GM12878 (cell line): ENCODE results near the gene L3HYPDH. TPM values are rescaled to one million over a fixed set of nuclear protein-coding genes. Genes with fewer than 3 reads are reported as not detected.

ENCODE experiments used
- ATAC-seq: fragments of 200-7000 bp; cut with Tn5 transposase; 3 replicates; pipeline ENCODE4 v1.9.1; 2020; ENCODE audit warnings: mild to moderate bottlenecking, moderate library complexity
- BruUV-seq: library from RNA; stranded (reverse); fragments of 400-500 nt; replicated peaks from 2 replicates; lab custom pipeline; 2021; lab: Mats Ljungman, UMichigan
- CTCF ChIA-PET: fragments of 300-600 bp; sonication (Branson Sonifier 250); formaldehyde crosslinking; extraction: SDS; loops from one replicate; lab custom pipeline; 2021; ENCODE audit warnings: inconsistent platforms; lab: Yijun Ruan, JAX
- POLR2A ChIA-PET: fragments of 350-600 bp; formaldehyde crosslinking; extraction: SDS; loops from one replicate; lab custom pipeline; 2021; ENCODE audit warnings: inconsistent platforms; lab: Charles Lee
- RAD21 ChIA-PET: fragments of 300-600 bp; sonication (Branson Sonifier 250); formaldehyde crosslinking; loops from one replicate; lab custom pipeline; 2023; ENCODE audit warnings: antibody characterized with exemption; ENCODE audit not compliant: unreplicated experiment; lab: Charles Lee
- SMC1A ChIA-PET: fragments of 300-600 bp; sonication (Branson Sonifier 250); formaldehyde crosslinking; loops from one replicate; lab custom pipeline; 2023; ENCODE audit not compliant: unreplicated experiment, uncharacterized antibody; lab: Charles Lee
- DNase-seq: peaks from one replicate; pipeline ENCODE4 v3.0.0-alpha.2; 2011; ENCODE audit warnings: low read depth, low spot score
- FAIRE-seq: peaks from 3 replicates; lab custom pipeline; 2011; peaks lifted over from hg19 to GRCh38; lab: Jason Lieb, UNC
- H2AFZ ChIP-seq: 2 replicates; pipeline ENCODE4 v1.6.0; 2011; ENCODE audit warnings: low read depth, low read length, control low read depth; ENCODE audit not compliant: control insufficient read depth
- H3K27ac ChIP-seq: 2 replicates; pipeline ENCODE4 v1.5.1; 2011; ENCODE audit warnings: control low read depth; ENCODE audit not compliant: control insufficient read depth, insufficient read depth
- H3K27me3 ChIP-seq, 2 experiments: replicated peaks in 1 of 2; 2 replicates each; pipeline versions ENCODE4 v1.6.0 to v1.6.1; 2011; ENCODE audit warnings: low read length in 1 of 2; ENCODE audit not compliant: control insufficient read depth in 2 of 2, insufficient read depth in 2 of 2
- H3K36me3 ChIP-seq, 2 experiments: 2 replicates each; pipeline ENCODE4 v1.5.1; 2011; ENCODE audit warnings: low read length in 1 of 2; ENCODE audit not compliant: control insufficient read depth in 2 of 2, insufficient read depth in 2 of 2
- H3K4me1 ChIP-seq: 2 replicates; pipeline ENCODE4 v1.6.1; 2011; ENCODE audit warnings: mild to moderate bottlenecking, low read length, moderate library complexity, mixed read lengths; ENCODE audit not compliant: control insufficient read depth, insufficient read depth
- H3K4me2 ChIP-seq: 2 replicates; pipeline ENCODE4 v1.6.0; 2011; ENCODE audit warnings: control low read depth; ENCODE audit not compliant: control insufficient read depth, insufficient read depth
- H3K4me3 ChIP-seq: fragments of 200-600 bp; sonication (generic); 2 replicates; pipeline ENCODE4 v1.5.1; 2016
- H3K79me2 ChIP-seq: 2 replicates; pipeline ENCODE4 v1.6.0; 2011; ENCODE audit warnings: low read length; ENCODE audit not compliant: control insufficient read depth, insufficient read depth
- H3K9ac ChIP-seq: 2 replicates; pipeline ENCODE4 v1.8.0; 2011; ENCODE audit warnings: low read length, control low read depth, mixed read lengths; ENCODE audit not compliant: control insufficient read depth, insufficient read depth
- H3K9me3 ChIP-seq: replicated peaks from 3 replicates; pipeline ENCODE4 v1.5.1; 2011; ENCODE audit warnings: mild to moderate bottlenecking, low read length; ENCODE audit not compliant: control insufficient read depth, insufficient read depth
- H4K20me1 ChIP-seq: 2 replicates; pipeline ENCODE4 v1.6.0; 2011; ENCODE audit not compliant: control insufficient read depth, insufficient read depth
- CBX5 ChIP-seq: sonication (generic); IDR thresholded peaks from 2 replicates; pipeline ENCODE4 v1.6.1; 2016; ENCODE audit warnings: low read depth, moderate library complexity, mild to moderate bottlenecking, inconsistent platforms
- DPF2 ChIP-seq: fragments of 450-650 bp; IDR thresholded peaks from 2 replicates; pipeline ENCODE4 v1.6.1; 2017; ENCODE audit warnings: mild to moderate bottlenecking
- GATAD2B ChIP-seq: fragments of 450-650 bp; conservative IDR thresholded peaks from 2 replicates; pipeline ENCODE4 v1.6.1; 2017; ENCODE audit warnings: low read depth, mild to moderate bottlenecking, moderate library complexity
- HCFC1 ChIP-seq: fragments of 150-350 bp; IDR thresholded peaks from 2 replicates; pipeline ENCODE4 v1.6.1; 2014; ENCODE audit warnings: low read length
- KDM1A ChIP-seq: fragments of 200-600 bp; sonication (generic); IDR thresholded peaks from 2 replicates; pipeline ENCODE4 v1.6.1; 2016; ENCODE audit warnings: borderline replicate concordance
- KLF5 ChIP-seq: fragments of 450-650 bp; IDR thresholded peaks from 2 replicates; pipeline ENCODE4 v1.6.1; 2014; ENCODE audit warnings: mild to moderate bottlenecking; ENCODE audit not compliant: partially characterized antibody
- RUNX3 ChIP-seq: IDR thresholded peaks from 2 replicates; pipeline ENCODE4 v1.6.1; 2012; ENCODE audit warnings: low read length, inconsistent platforms
- SIN3A ChIP-seq: IDR thresholded peaks from 2 replicates; pipeline ENCODE4 v1.6.1; 2012; ENCODE audit warnings: low read depth, low read length, improper control_type of control experiment
- TBL1XR1 ChIP-seq: IDR thresholded peaks from 2 replicates; pipeline ENCODE4 v1.6.1; 2012; ENCODE audit warnings: low read depth, low read length, improper control_type of control experiment
- WGBS: methylation state at CpG from one replicate; pipeline ENCODE4 v1.1.6; 2016; ENCODE audit warnings: low lambda C conversion rate; ENCODE audit not compliant: insufficient replicate concordance, insufficient coverage; ENCODE audit errors: missing lambda C conversion rate; 5-methylcytosine and 5-hydroxymethylcytosine counted together
- in situ Hi-C: fragments of 300-500 bp; cut with MboI; formaldehyde crosslinking; loops from 9 replicates; pipeline ENCODE4 v1.14.3; 2018; ENCODE audit warnings: mixed read lengths
- intact Hi-C: fragments of 100-400 bp; cut with micrococcal nuclease; formaldehyde crosslinking; loops from one replicate; pipeline ENCODE4 v1.14.2; 2022; ENCODE audit not compliant: unreplicated experiment
- polyA plus RNA-seq, 11 experiments: library from polyadenylated mRNA; depleted of rRNA in 4 of 11; unstranded in 6 of 11; stranded (reverse) in 5 of 11; fragments of >200 nt; fragmentation: Nextera tagmentation in 4 of 11; fragmentation: Illumina TruSeq in 1 of 11; extraction: Ambion mirVana in 4 of 11; extraction: Trizol in 1 of 11; gene quantifications; 1 replicate in 1 of 11; 2 replicates in 10 of 11; pipeline versions ENCODE4 v1.2.1 to v1.2.3, GENCODE V29; 2011 to 2016; ENCODE audit warnings: inconsistent platforms in 2 of 11, missing spikeins in 2 of 11, low read depth in 1 of 11
- total RNA-seq, 4 experiments: library from RNA; depleted of rRNA in 3 of 4; stranded (reverse); fragments of >200 nt in 3 of 4; fragmentation: Illumina TruSeq in 1 of 4; extraction: Trizol in 1 of 4; gene quantifications; 2 replicates each; pipeline versions ENCODE4 v1.2.1 to v1.2.3, GENCODE V29; 2013 to 2021
- TF ChIP-seq, protein P1 (sequence below): fragments of 450-650 bp; IDR thresholded peaks from 2 replicates; pipeline ENCODE4 v1.6.1; 2016; ENCODE audit warnings: mild to moderate bottlenecking, moderate library complexity, borderline replicate concordance

L3HYPDH gene
- total and polyA plus RNA-seq, 10 of the 15 experiments (the other 5 are each of a cell fraction or from before 2014, with no cell fraction given), result 11.5 to 27.8 (median 15.8) TPM

DNA sequence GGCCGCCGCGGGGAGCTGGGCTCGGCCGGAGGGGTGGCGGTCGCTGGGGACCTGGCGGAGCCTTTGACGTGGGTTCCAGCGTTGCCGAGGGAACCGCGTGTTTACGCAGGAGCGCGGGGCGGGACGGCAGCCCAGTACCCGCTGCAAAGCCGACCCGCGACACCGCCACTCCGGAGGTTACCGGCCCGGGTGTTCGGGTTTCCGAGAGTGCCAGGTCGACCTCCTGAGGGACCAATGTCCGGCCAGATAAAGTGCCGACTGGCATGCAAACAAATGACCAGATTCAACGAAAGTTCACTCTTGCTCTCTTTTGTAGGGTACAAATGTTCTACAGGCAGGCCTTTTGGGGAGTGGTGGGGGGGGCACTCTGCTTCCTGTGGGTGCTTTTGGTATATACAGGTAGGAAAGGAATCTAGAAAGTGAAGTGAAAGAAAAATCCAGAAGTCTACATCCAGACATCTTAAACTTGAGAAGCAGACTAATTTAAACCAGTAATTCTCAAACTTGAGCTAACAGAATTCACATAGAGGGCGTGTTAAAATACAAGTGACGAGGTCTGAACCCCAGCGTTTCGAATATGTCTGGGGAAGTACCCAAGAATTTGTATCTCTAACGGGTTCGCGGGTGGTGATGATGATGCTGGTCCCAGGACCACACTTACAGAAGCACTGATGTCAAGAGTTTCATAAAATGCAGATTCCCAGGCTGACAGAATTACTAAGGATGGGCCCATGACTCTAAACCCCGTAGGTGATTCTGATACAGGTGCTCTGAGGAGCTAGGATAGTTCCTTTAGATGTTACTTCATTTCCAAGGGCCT lies 18.7 kb downstream of the L3HYPDH start, which contains the start of gene GPR135:
Gene GPR135 (minus strand): TSS at position 65 of the 820 bp plus-strand sequence. CDS start 154 bp downstream, outside the sequence.
- SMC1A ChIA-PET, result interaction anchor here (1.4 kb wide), 1 partner anchor 15 kb away, joined by 3 read pairs; no protein-coding TSS in a partner anchor
- intact Hi-C loops, result no loop called here
- H3K27ac ChIP-seq, result no peak within 1 kb of the TSS
- in situ Hi-C loops, result no loop called here
- peak within 1 kb of the TSS; percentile 97 for H3K4me2 ChIP-seq
- no peak for DNase-seq
- POLR2A ChIA-PET, result interaction anchor here (1.9 kb wide), 1 partner anchor 18 kb away, joined by 6 read pairs; the partner anchor contains the start of genes JKAMP and L3HYPDH
- no peak within 1 kb of the TSS; the same call in 1 of the 2 replicates for H3K9ac ChIP-seq
- ATAC-seq, result no peak
- peaks cover 10% of the 10 kb centered on the region for H3K4me1 ChIP-seq
- H3K79me2 ChIP-seq, result no peaks in the 10 kb centered on the region
- FAIRE-seq, result no peak
- no peak for TF ChIP-seq RUNX3
- TF ChIP-seq KLF5, result no peak
- TF ChIP-seq HCFC1, result no peak
- no peak for TF ChIP-seq GATAD2B
- no peak for TF ChIP-seq SIN3A
- no peak for TF ChIP-seq KDM1A
- TF ChIP-seq TBL1XR1, result no peak
- no peak for TF ChIP-seq DPF2
- TF ChIP-seq, protein P1, sequence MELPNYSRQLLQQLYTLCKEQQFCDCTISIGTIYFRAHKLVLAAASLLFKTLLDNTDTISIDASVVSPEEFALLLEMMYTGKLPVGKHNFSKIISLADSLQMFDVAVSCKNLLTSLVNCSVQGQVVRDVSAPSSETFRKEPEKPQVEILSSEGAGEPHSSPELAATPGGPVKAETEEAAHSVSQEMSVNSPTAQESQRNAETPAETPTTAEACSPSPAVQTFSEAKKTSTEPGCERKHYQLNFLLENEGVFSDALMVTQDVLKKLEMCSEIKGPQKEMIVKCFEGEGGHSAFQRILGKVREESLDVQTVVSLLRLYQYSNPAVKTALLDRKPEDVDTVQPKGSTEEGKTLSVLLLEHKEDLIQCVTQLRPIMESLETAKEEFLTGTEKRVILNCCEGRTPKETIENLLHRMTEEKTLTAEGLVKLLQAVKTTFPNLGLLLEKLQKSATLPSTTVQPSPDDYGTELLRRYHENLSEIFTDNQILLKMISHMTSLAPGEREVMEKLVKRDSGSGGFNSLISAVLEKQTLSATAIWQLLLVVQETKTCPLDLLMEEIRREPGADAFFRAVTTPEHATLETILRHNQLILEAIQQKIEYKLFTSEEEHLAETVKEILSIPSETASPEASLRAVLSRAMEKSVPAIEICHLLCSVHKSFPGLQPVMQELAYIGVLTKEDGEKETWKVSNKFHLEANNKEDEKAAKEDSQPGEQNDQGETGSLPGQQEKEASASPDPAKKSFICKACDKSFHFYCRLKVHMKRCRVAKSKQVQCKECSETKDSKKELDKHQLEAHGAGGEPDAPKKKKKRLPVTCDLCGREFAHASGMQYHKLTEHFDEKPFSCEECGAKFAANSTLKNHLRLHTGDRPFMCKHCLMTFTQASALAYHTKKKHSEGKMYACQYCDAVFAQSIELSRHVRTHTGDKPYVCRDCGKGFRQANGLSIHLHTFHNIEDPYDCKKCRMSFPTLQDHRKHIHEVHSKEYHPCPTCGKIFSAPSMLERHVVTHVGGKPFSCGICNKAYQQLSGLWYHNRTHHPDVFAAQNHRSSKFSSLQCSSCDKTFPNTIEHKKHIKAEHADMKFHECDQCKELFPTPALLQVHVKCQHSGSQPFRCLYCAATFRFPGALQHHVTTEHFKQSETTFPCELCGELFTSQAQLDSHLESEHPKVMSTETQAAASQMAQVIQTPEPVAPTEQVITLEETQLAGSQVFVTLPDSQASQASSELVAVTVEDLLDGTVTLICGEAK, result no peak
- TF ChIP-seq CBX5, result no peak
- RAD21 ChIA-PET, result interaction anchor here (0.5 kb wide), 1 partner anchor 106 kb away, joined by 3 read pairs; no protein-coding TSS in a partner anchor
- CTCF ChIA-PET, result interaction anchor here (0.5 to 1.2 kb wide), 4 partner anchors 9 to 1109 kb away, joined by 3 read pairs; partner anchors contain the start of genes JKAMP and L3HYPDH
- BruUV-seq, result no TSS peak
- H3K36me3 ChIP-seq, result peaks cover 0 to 3% of the 10 kb centered on the region in 2 experiments; a peak in 1 of 4 replicates
- H3K9me3 ChIP-seq, result no peaks in the 10 kb centered on the region
- peak within 1 kb of the TSS; percentile 84 for H2AFZ ChIP-seq
- 20% methylated on average over 36 of the region's 40 CpGs for WGBS
- no peaks in the 10 kb centered on the region for H3K27me3 ChIP-seq
- H3K4me3 ChIP-seq, result peak within 1 kb of the TSS; percentile 60; the same call in 1 of the 2 replicates
- no peaks in the 10 kb centered on the region for H4K20me1 ChIP-seq
